Measurements from ENCODE around the gene ITK. TPM values are rescaled to one million over a fixed set of nuclear protein-coding genes. Genes with fewer than 3 reads are reported as not detected.
"Not testable (repeated sequence)": the region's sequence is repeated elsewhere in the genome, so short reads cannot be mapped to it uniquely, and the experiment has no call there.

Gene ITK
- total and polyA plus RNA-seq, 2 donors (not counting 3 experiments of a cell fraction or from before 2014, with no cell fraction given) = not detected

GRCh38 chr5:157205708-157206107, 25.1 kb downstream of the ITK start:
- Histone ChIP-seq H3K27me3 (ENCODE audit: control insufficient read depth in 2 of 2, insufficient read depth in 2 of 2, low read length in 2 of 2) (no peaks in the 10 kb centered on the region), H3K9ac (replicated peaks; ENCODE audit: extremely low read depth, insufficient read depth, low read length) (no peak overlapping the region), H3K4me3 (replicated peaks in 1 of 3; ENCODE audit: insufficient read depth in 1 of 3, low read depth in 1 of 3, low read length in 3 of 3) (no peak overlapping the region), H3K27ac (ENCODE audit: insufficient read depth, low read depth, low read length) (no peak overlapping the region), H4K20me1 (replicated peaks; ENCODE audit: control insufficient read depth, extremely low read depth, insufficient read depth, low read length) (no peaks in the 10 kb centered on the region), H3K4me2 (ENCODE audit: insufficient read depth, low read length) (no peak overlapping the region), H3K79me2 (ENCODE audit: control insufficient read depth, insufficient read depth, low read length) (no peaks in the 10 kb centered on the region), H3K4me1 (ENCODE audit: control insufficient read depth, extremely low read depth, insufficient read depth, low read length) (no peaks in the 10 kb centered on the region), H2AFZ (ENCODE audit: low read depth, low read length) (no peak overlapping the region), H3K9me1 (replicated peaks; ENCODE audit: control insufficient read depth, extremely low read depth, insufficient read depth, low read length) (no peaks in the 10 kb centered on the region), H3K36me3 (ENCODE audit: control insufficient read depth in 2 of 2, extremely low read depth in 1 of 2, insufficient read depth in 2 of 2, low read length in 2 of 2) (no peaks in the 10 kb centered on the region), H3K9me3 (replicated peaks; ENCODE audit: control insufficient read depth, insufficient read depth, low read length) (no peaks in the 10 kb centered on the region)
- dilution Hi-C loops (cut with MboI; ENCODE audit: extremely low pct_ligation_motif_present, low sequenced_read_pairs) (no loop called here), intact Hi-C loops (cut with micrococcal nuclease) (no loop called here)
- FAIRE-seq (no peak), DNase-seq (ENCODE audit: low read depth, low spot score) (no peak)
- BruUV-seq (replicated peaks) = no TSS peak
- CTCF ChIA-PET = no interaction called here
- no peak for TF ChIP-seq MAX (IDR thresholded peaks at IDR 0.05; ENCODE audit: insufficient read depth, insufficient read length)
- TF ChIP-seq GATA2 (IDR thresholded peaks at IDR 0.05; ENCODE audit: insufficient read depth, insufficient read length, low read depth, low read length) = no peak
- TF ChIP-seq POLR2A (IDR thresholded peaks at IDR 0.05; ENCODE audit: low read depth, low read length) = no peak
- POLR2A ChIA-PET = no interaction called here

GRCh38 chr5:157210652-157211051, 30.0 kb downstream of the ITK start:
- H3K36me3 ChIP-seq (ENCODE audit: control insufficient read depth in 2 of 2, extremely low read depth in 1 of 2, insufficient read depth in 2 of 2, low read length in 2 of 2); FAIRE-seq; H3K79me2 ChIP-seq (ENCODE audit: control insufficient read depth, insufficient read depth, low read length); H3K9ac ChIP-seq (replicated peaks; ENCODE audit: extremely low read depth, insufficient read depth, low read length); dilution Hi-C loops (cut with MboI; ENCODE audit: extremely low pct_ligation_motif_present, low sequenced_read_pairs); H3K4me3 ChIP-seq (replicated peaks in 1 of 3; ENCODE audit: insufficient read depth in 1 of 3, low read depth in 1 of 3, low read length in 3 of 3); H3K4me2 ChIP-seq (ENCODE audit: insufficient read depth, low read length); POLR2A ChIA-PET; intact Hi-C loops (cut with micrococcal nuclease); H3K9me1 ChIP-seq (replicated peaks; ENCODE audit: control insufficient read depth, extremely low read depth, insufficient read depth, low read length); H3K27ac ChIP-seq (ENCODE audit: insufficient read depth, low read depth, low read length); H3K4me1 ChIP-seq (ENCODE audit: control insufficient read depth, extremely low read depth, insufficient read depth, low read length); H2AFZ ChIP-seq (ENCODE audit: low read depth, low read length); CTCF ChIA-PET; H3K9me3 ChIP-seq (replicated peaks; ENCODE audit: control insufficient read depth, insufficient read depth, low read length); H3K27me3 ChIP-seq (ENCODE audit: control insufficient read depth in 2 of 2, insufficient read depth in 2 of 2, low read length in 2 of 2); DNase-seq (ENCODE audit: low read depth, low spot score); H4K20me1 ChIP-seq (replicated peaks; ENCODE audit: control insufficient read depth, extremely low read depth, insufficient read depth, low read length); BruUV-seq (replicated peaks): not testable (repeated sequence)

All from endothelial cell of umbilical vein (primary cell).